ENCODE results near the gene TNFRSF13B.
A peak's percentile ranks its signal among the peaks of the same experiment; 100 is the strongest.
"Not testable (repeated sequence)": the region's sequence is repeated elsewhere in the genome, so short reads cannot be mapped to it uniquely, and the experiment has no call there.

Gene TNFRSF13B

DNA sequence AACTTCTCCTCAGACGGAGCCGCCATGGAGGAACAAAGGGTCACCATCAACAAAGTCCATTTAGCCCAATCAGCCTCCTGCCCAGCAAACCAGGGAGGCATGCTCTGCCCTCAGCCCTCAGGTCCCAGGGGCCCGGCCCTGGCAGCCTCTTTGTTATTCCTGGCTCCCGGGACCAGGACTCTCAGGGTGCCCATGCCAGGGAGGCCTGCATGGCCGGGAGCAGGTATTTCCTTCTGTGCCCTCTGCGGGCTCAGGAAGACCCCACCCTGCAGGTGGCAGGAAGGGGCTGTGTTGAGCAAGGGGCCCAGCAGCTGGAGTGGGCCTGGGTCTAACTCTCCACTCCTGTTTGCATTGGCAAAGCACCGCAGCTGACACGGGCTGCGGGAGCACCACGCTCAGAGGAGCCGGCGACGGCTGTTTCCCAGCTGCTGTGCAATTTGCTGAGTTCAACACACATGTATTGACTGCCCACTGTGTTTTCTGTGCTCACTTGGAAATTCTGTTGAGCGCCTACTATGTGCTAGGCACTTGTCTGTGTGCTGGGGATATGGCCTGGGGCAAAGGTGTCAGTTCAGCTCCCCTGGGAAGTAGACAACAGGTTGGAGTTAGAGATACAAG is 33.2 kb upstream of the TNFRSF13B start:
- DNase-seq: not testable (repeated sequence)

DNA sequence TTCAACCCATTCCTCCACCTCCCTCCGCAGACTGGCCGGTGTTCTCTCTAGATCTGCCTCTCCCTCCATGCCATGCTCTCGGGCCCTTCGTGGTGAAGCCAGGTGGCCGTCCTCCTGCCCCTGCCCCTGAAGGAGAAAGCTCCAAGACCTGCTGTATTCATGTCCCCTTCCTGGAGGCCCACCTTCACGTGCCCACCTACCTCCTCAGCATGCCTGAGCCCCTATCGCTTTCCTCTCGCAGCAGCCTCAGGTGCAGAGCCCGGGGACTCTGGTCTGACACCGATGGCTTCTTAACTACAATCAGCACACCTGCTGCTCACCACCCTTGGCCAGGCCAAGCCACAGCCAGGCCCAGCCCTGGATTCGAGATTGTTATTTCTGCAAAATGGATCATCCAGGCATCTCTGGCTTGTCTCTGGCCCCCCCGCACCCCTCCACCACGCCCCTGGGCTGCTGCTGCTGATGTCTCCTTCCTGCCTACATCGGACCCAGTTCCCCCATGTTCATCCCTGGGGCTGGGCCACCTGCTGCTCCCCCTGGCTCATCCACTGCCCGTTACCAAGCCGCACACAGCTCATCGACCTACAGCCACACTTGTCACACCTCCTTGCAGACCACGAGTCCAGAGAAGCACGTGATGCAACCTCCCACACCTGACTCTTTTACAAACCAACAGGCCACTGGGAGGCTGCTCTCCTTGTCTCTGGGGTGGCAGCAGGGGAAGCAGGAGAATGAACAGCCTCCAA is 32.5 kb upstream of the TNFRSF13B start:
- no peak for DNase-seq

DNA sequence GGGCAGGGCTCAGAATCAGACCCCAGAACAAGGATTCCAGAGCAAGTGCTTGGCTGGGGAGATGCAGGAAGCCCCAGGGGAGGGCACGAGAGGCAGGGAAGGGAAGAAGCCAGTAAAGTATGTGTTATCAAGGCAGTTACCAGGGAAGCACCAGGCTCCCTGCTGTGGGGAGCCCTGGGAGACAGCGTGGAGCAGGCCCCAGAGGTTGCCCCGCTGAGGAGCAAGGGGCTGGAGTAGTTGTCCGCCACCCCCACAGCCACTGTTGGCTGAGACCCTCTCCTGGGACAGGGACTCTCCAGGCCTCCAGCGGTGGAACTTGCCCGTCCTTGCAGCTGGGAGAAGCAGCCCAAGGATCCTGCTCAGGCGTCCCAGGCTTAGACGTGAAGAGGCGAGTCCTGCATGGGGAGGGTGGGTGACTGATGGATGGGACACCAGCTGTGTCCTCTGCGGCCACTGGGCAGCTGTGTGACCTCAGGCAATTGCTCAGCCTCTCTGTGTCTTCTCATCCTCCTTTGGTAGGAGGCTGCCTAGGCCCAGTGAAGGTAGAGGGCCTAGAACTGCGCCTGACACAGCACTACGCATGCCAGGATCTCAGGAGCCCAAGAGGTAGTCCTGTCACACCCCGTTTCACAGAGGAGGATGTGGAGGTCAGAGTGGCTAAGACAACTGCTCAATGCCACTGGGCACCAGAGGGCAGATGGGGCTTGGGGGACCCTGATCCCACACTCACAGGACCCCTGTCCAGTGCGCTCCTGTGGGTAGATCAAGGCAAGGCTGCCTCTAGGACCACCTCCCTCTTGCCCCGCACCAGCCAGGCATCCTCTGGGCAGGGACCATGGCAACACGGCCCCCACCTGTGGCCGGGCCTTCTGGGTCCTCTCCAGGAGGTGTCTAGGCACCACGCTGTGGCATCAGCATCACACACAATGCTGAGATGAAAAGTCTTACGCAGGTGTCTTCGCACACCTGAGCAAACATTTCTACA is 31.1 kb upstream of the TNFRSF13B start:
- DNase-seq: not testable (repeated sequence)

DNA sequence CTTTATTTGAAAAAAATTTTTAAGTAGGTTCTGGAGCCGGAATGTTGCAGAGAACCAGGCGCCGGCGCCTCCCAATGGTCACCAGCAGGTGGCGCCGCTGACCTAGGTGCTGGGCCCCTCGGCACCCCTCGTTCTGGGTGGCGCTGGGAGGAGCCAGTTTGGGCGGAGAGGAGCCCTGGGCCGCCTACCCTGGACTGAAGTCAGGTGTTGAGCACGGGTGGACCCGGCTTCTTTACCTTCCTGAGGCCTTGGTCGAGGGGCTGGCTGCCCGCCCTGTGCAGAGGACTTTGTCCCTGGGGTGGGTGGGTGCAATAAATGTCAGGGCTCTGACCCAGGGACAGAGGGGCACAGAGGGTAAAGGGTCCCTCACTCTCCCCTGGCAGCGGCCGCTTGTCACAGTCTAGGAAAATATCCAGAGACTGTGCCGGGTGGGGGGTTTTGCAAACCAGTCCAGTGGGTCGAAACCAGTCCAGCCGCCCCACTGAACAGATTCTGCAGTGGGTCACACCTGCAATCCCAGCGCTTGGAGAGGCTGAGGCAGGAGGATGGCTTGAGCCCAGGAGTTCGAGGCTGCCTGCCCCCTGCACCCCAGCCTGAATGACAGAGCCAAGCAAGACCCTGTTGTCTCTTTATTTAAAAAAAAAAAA is 30.1 kb upstream of the TNFRSF13B start:
- peak; percentile 74 for DNase-seq

DNA sequence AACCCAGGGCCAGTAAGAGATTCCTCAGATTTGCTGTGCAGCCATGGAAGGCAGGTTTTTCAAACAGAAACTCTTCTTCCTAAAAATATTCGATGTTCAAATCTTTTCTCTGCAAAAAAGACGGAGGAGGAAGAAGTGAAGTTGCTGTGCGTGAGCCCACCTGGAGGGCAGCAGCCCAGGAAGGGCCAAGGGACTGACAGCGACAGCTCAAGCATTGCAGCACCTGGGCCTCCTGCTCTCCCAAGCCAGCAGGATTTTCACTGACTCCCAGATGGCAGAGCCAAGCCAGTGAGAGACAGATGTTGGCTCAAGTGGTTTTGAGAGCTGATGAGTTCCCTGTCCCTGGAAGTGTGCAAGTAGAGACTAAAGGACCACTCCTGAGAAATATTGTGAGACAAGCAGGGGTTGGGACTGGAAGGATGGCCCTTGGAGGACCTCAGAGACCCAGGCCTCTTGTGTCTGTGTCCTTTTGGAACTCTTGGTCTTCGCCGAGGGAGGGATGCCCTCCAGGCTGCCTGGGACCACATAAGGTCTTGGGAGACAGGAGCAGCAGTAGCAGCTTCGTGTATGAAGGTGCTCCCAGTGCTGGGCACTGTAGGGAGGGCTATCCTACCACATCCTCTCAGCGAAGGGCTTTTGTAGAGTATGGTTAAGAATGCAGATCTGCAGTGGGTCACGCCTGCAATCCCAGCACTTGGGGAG is 29.3 kb upstream of the TNFRSF13B start:
- DNase-seq: no peak

DNA sequence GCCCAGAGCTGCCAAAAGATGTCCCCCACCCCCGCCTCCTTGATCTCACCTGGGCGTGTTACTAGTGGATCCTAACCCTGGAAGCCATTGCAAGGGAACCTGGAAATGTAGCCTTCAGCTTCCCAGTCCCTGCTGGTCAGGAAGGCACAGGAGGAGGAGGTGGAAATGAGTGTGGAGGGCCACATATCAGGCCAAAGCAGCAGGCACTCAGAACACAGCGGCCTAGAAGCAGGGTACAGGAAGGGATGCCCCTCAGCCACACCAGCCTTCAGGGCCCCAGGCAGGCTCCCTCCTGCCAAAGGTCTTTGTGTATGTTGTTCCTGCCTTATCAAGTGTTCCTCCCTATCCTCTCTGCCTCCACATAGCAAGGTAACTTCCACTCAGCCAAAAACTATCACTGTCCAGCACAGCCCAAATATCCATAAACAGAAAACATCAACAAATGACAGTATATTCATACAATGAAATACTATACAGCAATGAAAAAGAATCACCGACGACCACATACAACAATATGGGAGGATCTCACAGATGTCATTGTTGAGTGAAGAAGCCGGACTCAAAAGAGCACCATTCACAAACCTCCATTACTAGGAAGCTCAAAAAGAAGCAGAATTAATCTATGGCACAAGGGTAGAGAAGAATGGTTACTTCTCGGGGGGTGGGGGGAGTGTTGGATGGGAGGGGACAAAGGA is 28.2 kb upstream of the TNFRSF13B start:
- DNase-seq: no peak

DNA sequence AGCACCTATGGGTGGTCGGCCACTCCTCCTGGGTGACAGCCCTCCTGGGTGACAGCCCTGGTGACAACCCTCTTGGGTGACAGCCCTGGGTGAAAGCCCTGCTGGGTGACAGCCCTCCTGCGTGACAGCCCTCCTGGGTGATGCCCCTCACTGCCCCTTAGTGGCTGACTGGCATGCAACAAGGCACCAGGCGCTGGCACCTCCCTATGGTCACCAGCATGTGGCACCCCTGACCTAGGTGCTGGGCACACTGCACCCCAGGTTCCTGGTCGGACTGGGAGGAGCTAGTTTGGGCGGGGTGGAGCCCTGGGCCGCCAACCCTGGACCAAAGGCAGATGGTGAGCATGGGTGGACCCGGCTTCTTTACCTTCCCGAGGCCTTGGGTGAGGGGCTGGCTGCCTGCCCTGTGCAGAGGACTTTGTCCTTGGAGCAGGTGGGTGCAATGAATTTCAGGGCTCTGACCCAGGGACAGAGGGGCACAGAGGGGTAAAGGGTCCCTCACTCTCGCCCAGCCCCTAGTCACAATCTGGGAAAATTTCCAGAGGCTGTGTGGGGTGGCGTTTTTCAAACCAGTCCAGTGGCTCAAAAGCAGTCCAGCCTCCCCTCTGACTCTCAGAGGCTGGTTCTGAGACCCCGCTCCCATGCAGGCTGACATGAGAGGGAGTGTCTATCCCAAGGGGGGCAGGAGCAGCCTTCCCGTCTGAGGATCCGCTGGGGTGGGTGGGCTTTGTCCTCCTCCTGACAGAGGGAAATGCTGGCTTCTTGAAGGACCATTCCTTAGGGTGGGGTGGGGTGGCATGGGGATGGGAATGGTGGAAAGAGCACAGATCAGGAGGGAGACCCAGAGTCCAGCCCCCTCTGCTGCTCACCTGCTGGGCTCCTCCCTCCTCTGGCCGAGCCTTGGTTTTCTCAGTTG is 25.9 kb upstream of the TNFRSF13B start:
- no peak for DNase-seq

DNA sequence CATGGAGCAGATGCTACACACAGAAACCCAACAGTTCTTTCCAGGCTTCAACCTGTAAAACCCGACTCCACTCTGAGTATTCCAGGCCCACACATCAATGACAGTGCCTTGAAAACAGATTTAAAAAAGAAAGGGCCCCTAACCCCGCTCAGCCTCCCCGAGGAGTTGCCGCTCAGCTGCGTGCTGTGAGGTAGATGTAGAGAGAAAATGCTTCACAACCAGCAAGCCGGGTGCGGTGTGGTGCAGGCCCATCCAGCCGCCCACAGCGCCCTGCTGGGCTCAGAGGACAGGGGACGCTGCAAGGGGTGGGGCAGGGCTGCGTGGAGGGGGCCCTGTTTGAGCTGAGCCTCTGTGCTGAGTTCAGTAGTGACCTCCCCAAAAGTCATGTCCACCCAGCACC is 24.8 kb upstream of the TNFRSF13B start:
- DNase-seq: not testable (repeated sequence)

DNA sequence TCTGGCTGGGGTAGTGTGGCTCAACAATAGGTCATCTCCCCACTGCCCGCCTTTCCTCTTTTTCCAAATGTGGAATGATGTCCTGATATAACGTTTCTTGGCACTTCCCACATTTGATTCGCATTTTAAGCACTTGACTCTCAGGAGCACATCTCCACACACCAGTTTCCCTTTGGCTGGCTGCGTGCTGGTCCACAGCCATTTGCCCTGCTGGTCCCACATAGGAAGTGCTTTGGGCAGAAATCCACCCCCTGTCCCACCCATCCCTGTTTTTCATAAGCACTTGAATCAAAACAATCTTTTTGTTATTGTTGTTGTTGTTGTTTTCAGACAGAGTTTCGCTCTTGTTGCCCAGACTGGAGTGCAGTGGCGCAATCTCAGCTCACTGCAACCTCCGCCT is 24.0 kb upstream of the TNFRSF13B start:
- DNase-seq: no peak

DNA sequence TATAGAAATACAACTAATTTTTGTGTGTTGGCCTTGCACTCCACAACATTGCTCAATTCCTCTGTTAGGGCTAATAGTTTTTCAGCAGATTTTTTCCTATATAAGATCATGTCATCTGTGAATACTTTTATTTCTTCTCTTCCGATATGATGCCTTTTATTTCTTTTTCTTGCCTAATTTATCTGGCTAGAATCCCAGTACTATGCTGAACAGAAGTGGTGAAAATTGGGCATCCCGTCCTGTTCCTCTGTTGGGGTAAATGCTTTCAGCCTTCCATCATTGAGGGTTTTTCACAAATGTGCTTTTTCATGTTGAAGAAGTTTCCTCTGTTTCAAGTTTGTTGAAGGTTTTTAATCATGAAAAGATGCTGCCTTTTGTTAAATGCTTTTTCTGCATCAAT is 22.7 kb upstream of the TNFRSF13B start:
- no peak for DNase-seq

DNA sequence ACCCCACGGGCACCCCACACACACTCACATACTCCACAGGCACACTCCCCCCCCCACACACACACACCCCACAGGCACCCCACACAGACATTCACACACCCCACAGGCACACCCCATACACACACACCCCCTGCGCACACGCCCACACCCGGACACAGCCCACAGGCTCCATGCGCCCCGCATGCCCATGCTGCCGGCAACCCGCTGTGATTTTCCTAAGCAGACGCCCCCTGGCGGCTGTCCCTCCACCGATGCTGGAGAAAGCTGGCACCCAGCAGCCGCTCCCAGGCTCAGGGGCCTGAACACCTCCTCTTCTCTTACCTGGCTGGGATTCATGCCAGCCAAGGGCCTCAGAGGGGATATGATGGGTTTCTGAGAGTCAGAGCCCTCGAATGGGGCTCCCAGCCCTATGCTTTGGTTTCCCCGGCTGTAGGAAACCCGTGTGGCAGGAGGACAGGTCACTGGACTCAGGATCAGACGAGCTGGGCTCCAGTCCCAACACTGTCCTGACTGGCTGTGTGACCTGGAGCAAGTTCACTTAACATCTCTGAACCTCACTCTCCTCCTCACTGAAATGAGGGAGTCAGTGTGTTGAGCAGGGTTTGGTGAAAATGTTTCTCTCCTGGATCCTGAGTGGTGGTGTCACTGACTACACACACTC is 19.6 kb upstream of the TNFRSF13B start:
- DNase-seq: peak; percentile 81

DNA sequence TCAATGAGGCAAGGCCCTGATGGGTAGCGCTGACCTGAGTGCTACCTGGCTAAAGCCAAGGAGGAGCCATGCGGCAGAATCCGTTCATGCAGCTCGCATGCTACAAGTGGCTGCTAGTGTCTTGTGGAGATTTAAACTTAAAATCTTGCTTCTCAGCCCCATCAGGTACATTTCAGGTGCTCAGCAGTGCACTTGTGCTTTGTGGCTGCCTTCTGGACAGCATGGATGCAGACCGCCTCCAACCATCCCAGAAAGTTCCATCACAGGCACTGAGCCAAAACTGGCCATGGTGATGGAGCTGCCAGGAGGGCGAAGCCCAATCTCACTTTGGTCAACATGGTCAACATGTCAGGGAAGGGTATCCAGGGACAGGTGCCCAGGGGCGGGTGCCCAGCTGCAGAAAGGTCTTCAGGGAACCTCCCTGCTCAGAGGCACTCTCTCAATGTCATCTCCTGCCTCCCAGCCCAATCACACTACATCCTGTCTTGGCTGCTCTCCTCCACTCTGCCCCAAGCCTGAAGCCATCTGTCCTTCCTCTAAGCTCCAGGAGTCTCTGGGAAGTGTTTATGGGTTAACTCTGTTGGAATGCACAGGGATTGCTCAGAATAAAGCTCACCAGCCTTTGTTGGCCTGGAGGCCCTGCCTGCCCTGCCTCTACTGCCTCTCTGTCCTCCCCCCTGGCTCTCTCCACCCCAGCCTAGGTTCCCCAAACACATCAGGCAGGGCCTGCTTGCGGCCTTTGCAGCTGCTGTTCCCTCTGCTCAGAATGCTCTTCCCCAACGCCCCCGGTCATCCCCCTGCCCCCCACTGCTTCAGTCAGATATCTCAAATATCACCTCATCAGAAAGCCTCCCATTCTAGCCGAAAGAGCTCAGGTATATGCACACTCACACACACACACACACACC is 18.3 kb upstream of the TNFRSF13B start:
- DNase-seq: no peak

DNA sequence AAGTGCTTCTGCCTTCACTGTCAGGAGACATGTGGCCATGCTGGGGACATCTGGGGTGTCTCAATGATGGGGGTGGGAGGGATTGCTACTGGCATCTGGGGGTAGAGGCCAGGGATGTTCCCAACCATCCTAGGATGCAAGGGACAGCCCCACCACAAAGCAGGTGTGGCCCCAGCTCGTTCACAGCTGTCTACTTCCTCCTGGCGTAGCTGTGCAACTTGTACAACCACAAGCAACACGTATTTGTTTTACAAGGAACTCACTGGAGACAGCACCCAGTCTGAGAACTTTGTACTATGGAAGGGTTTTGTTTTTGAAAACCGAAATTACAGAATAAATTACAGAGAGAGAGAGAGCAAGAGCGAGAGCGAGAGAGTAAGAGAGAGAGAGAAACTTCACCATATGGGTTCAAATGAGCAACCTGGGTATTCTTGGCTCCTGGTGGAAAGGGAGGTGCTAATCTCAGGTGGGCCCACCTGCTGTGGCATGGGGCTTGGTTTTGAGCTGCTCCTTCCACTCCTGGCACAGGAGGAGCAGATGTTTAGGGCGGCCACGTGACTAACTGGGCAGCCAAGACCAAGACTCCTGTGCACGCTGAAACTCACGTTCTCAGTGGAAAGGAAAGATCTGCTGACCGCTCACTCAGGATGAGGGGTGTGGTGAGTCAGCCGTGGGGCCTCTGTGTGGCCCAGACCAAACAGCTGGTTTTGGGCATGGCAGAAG is 17.5 kb upstream of the TNFRSF13B start:
- DNase-seq: no peak

DNA sequence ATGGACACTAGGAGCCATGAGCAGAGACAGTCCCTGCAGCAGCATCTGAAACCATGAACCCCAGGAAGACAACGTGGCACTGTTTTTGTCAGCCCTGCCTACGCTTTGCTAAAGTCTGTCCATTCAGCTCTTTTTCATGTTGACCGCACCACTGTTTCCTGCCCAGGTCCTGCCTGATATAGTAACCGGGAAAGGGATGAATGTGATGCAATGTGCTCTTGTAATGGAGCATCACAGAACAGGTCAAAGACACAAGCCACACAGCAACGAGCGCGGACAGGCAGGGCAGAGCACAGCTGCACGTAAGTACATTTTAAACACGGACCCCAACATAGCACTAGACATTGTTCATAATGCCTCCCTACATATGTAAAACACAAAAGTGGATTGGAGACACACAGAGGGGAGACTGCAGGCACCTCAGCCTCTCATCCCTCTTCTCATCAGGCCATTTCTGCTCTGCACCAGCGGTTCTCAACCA is 16.9 kb upstream of the TNFRSF13B start:
- no peak for DNase-seq

DNA sequence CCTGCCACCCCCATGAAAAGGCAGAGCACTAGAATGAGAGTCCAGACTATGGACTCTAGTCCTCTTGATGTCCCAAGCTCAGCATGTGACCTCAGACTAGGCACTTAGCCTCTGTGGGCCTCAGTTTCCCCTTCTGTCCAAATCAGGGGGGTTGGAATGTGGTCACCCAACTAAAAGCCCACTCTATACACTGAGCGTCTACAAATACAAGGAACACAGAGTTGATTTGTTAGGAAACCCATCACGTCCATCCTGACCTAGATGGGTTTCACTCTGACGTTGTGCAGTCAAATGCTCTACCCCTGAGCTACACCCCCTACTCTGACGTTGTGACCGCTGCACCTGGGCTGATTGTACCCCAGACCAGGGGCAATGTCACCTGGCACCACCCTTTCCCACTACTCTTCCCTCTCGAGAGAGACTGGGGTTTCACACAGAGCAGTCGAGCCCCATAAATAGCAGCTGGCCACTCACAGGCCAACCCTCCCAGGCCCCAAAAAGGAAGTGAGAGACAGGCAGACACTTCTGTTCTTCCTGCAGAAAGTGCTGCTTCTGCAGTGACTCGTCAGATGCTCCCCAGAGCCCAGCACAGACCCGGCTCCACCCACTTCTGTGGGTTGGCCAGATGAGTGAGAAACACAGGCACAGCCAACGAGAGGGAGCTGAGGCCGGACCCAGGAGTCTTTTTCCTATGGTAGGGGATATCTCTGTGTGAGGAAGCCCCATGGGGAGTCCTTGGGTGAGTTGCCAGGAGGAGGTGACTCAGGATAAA is 16.1 kb upstream of the TNFRSF13B start:
- DNase-seq: no peak

DNA sequence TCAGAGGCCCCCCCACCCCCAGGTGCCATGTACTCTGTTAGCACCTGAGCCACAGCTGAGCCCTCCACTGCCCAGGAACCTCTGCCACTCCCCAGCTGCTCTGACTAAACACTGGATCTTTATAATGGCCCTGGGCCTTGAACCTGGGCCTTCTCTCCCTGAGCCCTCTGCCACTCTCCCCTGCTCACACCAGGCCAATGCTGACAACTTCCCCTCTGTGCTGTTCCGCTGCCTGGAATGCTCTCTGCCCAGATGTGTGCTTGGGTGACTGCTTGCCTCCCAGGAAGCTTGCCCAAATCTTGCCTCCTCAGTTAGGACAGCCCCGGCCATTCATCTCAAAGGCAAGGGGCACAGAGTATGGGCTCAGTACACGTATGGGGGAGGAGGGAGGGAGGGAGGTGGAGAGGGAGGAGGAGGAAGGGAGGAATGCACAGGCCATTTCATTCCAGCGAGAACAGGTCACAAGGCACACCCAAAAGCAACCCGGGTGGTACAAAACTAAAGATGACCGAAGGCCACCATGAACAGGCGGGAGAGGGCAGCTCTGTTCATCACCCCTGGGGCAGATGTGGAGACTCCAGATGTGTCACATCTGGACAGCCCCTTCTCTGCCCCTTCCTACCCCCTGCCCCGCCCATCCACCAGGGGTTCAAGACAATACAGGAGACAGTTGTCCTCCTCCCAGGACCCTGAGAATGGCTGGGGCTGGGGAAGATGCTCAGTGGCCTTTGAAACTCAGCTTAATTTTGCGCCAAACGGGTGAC is 15.3 kb upstream of the TNFRSF13B start:
- DNase-seq: no peak
